ENCODE measurements around the gene HCFC1R1.

DNA sequence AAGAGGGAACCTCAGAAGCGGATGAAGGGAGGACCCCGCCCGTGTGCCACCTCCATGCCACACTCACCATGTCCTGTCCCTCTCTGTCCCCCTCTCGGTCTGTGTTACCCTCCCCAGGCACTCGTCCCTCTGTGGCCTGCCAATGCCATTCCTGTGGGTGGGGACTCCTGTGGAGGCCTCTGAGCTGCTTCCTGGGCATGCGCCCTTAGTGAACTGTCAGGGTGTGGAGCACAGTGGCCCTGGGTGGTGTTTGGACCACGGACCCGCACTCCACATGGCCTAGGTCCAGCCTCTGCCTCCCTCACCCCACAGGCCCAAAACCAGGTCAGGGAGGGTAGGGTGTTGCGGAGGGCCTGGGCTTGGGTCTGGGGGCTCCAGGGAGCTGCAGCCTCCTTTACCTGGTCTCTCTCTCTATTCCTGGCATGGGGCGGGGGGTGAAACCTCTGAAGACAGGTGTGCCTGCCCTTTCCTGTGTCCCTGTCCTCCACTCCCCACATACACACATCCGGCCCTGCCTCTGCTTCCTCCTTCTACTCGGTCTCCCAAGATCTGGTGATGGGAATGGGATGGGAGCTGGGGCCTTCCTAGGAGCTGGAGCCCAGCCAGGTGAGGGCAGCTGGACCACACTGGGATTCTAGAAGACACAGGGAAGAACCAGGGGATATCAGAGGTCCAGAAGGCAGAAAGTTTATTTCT is 32.0 kb downstream of the HCFC1R1 start:
- TF ChIP-seq, protein P1, sequence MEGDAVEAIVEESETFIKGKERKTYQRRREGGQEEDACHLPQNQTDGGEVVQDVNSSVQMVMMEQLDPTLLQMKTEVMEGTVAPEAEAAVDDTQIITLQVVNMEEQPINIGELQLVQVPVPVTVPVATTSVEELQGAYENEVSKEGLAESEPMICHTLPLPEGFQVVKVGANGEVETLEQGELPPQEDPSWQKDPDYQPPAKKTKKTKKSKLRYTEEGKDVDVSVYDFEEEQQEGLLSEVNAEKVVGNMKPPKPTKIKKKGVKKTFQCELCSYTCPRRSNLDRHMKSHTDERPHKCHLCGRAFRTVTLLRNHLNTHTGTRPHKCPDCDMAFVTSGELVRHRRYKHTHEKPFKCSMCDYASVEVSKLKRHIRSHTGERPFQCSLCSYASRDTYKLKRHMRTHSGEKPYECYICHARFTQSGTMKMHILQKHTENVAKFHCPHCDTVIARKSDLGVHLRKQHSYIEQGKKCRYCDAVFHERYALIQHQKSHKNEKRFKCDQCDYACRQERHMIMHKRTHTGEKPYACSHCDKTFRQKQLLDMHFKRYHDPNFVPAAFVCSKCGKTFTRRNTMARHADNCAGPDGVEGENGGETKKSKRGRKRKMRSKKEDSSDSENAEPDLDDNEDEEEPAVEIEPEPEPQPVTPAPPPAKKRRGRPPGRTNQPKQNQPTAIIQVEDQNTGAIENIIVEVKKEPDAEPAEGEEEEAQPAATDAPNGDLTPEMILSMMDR (IDR thresholded peaks at IDR 0.05; ENCODE audit: low read length), result no peak
- TF ChIP-seq EZH2phosphoT487 (IDR thresholded peaks at IDR 0.05; ENCODE audit: low read length) (no peak), EZH2 (optimal IDR thresholded peaks at IDR 0.05; ENCODE audit: low read depth, low read length) (no peak)
